Muscle of arm (tissue), 12 donors: ENCODE data around the gene B3GNT5. TPM values are rescaled to one million over a fixed set of nuclear protein-coding genes. Genes with fewer than 3 reads are reported as not detected.
"Not testable (repeated sequence)": the region's sequence is repeated elsewhere in the genome, so short reads cannot be mapped to it uniquely, and the experiment has no call there.

Source experiments
- DNase-seq: peaks from one replicate; pipeline ENCODE4 v3.0.0-alpha.2; 2013
- polyA plus RNA-seq, 12 donors: library from polyadenylated mRNA; unstranded; fragments of 120-200 nt; gene quantifications; one replicate each; pipeline ENCODE4 v1.2.1, GENCODE V29; 2013; ENCODE audit not compliant: insufficient read length in 12 of 12

Gene B3GNT5
- polyA plus RNA-seq, 12 donors, result 6.7 to 17.3 (median 12.0) TPM; not detected in 1

GRCh38 chr3:183226333-183226890 lies 26.6 kb upstream of the B3GNT5 start:
- no peak for DNase-seq

DNA sequence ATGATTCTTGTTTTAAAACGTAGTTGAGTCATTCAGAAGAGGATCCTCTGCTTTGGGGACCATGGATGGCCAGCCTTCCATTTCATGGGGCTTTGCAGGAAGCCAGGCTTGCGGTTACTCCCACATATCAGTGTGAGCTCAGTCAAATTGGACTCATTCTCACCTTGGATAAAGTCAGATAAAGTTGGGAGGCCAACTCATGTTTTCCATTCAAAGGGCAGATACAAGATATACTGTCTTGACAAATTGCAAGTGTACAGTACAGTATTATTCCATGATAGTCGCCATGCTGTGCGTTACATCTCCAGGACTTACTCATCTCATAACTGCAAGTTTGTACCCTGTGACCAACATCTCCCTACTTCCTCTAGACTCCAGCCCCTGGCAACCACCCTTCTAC lies 25.5 kb upstream of the B3GNT5 start:
- no peak for DNase-seq

GRCh38 chr3:183229178-183229577 lies 23.9 kb upstream of the B3GNT5 start:
- DNase-seq, result no peak

DNA sequence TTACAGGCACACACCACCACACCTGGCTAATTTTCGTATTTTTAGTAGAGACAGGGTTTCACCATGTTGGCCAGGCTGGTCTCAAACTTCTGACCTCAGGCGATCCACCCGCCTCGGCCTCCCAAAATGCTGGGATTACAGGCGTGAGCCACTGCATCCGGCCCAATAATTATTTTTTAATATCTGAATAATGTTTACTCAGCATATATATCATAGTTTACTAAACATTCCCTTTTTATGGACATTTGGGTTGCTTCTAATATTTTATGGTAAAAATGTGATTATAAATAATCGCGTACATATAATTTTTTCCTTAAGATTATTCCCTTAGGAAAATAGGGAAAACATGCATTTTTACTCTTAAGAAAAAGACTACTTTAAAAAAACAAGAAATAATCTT lies 22.8 kb upstream of the B3GNT5 start:
- DNase-seq, result not testable (repeated sequence)

GRCh38 chr3:183230826-183231225 lies 22.2 kb upstream of the B3GNT5 start:
- DNase-seq, result no peak

DNA sequence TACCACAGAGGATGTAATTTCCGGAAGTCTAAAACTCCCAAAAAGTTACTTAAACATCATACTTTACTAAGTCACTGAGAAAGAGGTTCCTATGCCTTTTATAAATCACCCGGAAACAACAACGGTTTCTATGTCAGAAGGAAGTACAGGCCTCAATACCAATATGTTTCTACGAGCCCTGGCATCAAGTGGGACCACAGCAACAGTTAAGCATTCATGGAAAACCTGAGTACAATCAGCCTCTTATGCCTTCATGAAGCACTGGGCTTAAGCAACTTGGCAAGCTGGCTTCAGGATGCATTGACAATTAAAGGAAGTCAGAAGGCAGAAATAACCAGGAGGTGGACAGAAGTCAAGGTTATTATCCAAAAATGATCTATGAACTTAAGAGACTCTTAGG lies 19.1 kb upstream of the B3GNT5 start:
- no peak for DNase-seq

- DNase-seq, result no peak
Measured at GRCh38 chr3:183239046-183239445, 14.0 kb upstream of the B3GNT5 start.

- no peak for DNase-seq
Measured at GRCh38 chr3:183242431-183242830, 10.6 kb upstream of the B3GNT5 start.

DNA sequence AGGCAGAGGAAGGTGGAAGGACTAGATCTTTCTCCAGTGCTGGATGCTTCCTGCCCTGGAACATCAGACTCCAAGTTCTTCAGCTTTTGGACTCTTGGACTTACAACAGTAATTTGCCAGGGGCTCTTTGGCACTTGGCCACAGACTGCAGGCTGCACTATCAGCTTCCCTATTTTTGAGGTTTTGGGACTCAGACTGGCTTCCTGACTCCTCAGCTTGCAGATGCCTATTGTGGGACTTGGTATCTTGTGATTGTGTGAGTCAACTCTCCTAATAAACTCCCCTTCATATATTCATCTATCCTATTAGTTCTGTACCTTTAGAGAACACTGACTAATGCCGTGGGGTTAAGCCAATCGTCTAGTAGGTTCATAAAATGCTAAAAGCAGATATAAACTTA lies 8.8 kb upstream of the B3GNT5 start:
- no peak for DNase-seq

DNA sequence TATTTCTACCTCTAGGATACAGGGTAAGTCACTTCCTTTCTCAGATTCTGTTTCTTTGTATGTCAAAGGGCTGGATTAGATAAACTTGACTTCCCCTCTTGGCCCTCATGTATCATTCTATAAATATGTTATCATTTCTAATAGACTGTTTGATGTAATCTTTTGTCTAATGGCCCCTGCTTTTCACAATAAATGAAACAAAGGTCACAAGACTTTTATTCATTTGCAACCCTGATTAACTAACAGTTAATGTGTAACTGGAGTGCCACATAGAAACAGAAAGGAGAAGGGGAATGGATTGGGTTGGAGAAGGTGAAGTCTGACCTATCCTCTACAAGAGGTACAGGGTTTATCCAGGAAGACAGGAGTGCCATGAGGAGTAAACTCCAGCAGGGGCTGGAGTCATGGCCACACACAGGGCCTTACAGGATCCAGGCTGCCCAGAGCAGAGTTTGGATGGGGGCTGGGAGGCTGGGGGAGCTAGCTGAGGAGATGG lies 8.0 kb upstream of the B3GNT5 start:
- DNase-seq, result no peak

DNA sequence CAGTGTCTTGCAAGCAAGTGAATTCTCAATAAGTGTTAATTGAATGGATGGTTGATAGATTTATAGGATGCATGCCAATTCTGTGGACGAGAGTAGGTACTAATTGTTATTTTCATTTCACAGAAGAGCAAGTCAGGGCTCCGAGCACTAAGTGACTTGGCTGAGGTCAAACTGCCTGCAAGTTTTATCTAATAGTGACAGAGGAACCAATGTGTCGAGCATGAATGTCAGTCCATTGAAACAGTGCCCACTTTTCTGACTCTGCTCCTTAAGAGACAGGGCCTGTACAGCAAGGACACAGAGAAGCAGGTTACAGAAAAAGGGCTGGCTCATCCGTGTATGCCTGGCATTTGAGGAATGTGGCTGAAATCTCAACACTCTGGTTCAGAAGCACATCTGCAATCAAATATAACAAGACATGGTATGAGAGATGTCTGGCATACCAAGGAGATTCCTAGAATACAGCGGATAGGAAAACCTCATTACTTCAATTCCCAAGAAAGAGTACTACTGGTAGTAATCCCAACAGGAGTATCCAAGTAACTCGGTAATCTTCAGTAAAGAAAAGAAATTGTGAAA lies 6.0 kb upstream of the B3GNT5 start:
- DNase-seq, result no peak

DNA sequence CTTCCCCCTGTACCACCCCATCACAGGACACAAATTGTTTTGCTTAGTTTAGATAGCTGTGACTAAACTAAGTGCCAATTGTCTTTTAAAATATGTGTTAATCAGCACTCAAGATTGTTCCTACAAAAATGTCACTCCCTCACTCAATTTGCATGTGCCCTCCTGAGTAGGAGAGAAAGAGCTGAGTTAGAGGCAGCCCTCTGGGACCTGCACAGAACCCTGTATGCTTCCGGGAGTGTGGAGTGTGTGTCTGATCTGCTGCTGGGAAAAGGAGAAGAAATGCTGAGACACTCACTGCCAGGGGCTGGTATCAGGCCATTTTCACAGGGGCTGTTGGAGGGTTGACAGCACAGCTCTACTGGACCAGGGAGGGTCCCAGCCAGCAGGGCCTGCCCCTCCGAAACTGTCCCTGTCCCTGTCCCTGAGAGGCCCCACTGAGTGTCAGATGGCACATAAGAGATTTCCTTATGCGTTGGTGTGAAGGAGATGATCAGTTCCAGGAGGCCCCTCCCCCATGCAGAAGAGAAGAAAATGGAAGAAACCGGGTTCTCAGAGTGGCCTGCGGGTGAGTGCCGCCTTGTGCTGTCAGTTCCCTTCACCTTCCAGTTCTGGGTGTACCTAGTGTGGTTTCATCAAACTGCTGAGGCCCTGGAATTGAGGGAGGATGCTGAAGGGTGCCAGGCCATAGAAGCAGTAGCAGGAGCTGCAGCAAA lies 3.9 kb upstream of the B3GNT5 start:
- no peak for DNase-seq

DNA sequence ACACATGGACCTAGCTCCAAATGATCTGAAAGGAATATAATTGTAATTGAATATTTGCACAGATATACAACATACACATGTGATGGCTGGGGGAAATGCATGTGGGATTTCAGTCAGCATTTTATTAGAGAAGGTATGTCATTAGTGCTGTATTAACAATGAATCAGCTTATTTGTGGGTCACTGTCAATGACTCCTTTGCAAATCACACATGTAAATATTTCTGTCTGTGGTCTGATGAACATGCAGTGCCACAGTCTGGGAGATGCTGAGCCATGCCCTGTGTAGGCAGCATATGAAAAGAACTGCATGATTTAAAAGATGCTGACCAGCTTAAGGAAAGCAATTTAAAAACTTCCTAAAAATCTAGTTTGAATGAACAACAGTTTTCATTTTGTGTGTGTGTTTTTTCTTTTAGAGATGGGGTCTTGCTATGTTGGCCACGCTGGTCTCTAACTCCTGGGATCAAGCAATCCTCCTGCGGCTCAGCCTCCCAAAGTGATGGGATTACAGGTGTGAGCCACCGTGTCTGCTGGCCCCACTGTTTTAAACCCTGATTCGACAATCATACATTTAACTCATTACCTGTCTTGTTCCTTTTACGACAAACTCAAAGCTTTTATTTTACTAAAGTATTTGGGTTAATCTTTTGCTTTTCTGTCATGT lies 803 bp upstream of the B3GNT5 start:
- no peak for DNase-seq

DNA sequence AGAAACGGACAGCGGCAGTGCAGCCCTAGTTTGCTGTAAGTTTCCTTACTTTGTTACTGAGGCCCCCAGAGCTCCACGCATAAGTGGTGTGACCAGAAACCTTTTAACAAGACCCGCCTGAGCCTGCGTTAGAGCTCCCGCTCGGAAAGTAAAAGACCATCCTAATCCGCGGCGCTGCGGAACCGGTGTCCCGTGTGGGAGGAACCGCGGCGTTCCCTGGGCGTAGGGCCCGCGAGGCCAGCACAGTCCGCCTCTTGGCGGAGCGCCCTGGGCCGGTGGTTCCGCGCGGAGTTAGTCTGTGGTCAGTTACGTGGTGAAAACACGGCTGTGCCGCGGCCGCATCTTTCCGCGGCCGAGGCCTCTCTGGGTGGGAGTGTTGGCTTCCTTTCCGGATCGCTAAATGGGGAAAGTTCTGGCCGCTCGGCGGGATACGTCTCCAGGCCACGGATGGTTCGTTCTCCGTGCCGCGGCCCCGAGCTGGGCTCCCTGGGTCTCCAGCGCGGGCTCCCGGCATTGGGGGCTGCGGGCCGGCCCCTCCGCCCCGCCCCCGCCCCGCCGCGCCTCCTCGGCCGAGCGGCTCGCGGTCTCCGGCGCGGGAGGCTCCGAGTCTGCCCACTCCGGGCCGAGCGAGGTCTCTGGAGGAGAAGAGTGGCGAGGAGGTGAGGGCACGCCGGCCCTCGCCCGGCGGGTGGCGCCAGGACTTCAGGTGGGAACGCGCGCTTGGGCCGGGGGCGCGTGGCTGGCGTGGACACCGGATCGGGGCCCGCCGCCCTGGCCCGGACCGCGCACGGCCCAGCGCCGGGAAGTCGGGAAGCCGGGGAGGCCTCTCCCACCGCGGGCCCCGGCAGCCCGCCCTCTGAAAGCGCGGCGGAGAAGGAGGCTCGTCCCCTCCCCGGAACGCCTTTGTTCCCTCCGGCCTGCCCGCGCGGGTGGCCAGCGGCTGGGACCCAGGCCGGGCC lies 754 bp downstream of the B3GNT5 start:
- peak; percentile 71 for DNase-seq

DNA sequence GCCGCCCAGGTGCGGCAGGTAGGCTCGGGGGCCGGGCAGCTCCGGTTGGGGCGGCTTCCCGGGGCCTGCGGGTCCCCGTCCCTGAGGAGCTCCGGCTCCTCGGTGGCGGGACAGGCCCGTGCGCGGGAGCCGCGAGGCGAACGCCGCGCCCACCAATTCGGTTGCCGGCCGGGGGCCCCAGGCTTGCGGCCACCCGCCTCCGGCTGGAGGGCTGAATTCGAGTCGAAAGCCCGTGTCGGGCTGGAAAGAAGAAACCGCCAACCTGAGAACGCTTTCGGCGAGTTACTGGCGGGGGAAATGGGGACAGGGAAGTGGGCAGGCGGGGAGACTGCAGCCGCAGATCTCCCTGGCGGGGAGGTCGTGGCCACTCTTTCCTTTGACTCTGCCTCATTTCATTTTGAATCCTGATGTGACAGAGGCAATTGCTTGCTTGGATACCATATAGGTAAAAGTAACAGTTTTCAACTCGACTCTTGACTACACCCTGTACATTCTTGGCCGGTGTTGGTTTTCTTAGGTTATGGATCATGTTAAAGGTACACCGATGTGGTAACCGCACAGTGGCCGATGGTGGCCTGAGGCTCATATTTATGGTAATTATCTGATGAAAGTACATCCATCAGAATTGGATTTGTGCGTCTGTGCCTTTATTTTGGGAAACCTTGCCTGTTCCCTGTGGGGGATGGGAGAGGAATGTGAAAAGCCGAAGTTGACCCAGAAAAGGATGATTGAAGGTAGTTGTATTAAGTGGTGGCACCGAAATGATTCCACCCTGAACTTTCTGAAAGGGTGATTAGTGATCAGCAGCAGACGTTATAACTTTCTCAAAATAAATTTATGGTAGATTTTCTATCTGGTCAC lies 1.7 kb downstream of the B3GNT5 start:
- DNase-seq, result no peak

GRCh38 chr3:183255348-183255730 lies 2.3 kb downstream of the B3GNT5 start:
- DNase-seq, result no peak

GRCh38 chr3:183259087-183259486 lies 6.0 kb downstream of the B3GNT5 start:
- no peak for DNase-seq

DNA sequence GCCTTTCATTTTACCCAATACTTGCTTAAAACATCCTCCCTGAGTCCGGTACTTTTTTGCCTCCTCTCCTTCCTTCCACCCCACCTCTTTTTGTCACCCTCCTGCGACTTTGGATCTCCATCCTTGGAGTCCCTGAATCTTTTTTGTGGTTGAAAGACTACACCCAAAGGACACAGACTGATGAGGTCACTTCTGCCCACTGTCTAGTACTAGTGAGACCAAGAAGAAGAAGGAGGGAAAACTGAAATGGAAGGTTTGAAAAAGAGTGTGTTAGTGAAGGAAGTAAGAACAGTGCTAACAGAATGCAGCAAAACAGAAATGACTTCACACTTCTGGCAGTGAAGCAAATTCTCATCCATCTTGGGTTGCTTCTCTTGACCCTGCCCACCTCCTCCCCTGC lies 6.6 kb downstream of the B3GNT5 start:
- DNase-seq, result no peak

DNA sequence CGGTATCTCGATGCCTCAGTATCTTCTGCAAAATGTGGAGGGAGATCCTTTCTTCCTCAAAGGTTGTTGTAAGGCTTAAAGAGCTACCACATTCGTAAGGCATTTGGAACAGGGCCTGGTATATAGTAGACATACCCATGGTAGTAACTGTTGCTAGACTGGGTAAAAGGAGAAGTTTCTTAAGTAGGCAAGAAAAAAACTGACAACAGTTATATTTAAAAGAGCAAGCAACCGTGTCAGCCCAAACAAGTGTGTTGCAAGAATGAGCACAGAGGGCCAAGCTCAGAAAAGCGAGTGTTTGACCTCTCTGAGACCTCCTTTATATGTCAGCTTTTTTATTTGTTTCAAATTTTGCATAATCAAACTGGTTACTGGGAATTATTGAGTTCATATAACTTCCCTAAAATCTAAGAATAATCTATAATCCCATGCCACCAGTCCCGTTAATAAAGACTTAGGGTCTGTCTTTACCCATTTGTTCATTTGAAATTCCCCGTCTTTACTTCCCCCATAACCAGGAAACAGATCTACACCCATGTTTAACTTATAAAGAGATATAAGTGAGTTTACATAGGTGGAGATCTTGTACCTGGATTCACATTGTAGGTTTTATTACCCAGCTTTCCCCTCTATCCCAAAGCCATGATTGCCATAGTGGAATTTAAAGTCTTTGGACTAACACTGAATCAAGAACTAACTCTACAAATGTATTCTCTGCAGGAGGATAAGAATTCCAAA lies 7.3 kb downstream of the B3GNT5 start:
- no peak for DNase-seq

GRCh38 chr3:183261151-183261724 lies 8.2 kb downstream of the B3GNT5 start:
- no peak for DNase-seq
